GM12873 (cell line): ENCODE data around the gene PTPN5.

ENCODE experiments used
- CTCF ChIP-seq: IDR thresholded peaks from 2 replicates; pipeline ENCODE4 v1.5.1; 2012; ENCODE audit warnings: low read depth, mild to moderate bottlenecking, moderate library complexity, low read length, control low read depth; ENCODE audit not compliant: insufficient read depth; ENCODE audit errors: missing control alignments

PTPN5 gene

DNA sequence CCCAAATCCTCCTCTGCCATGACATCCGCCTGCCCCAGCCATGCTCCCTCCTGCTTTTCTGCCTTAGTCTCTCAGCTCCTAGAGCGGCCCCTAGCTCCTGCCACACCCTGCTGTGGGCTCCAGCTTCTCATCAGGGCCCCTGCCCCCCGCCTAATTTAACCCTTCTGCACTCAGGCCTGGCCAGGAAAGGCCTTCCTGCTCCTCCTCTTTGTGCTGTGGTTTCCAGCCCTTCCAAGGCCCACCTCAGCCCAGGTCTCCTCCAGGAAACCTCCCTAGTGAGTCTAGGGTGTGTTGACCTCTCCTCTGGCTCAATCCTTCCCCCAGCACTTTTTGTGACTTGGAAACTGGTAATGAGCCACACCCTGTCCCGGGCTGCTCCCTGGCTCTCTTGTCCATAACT lies 11.3 kb downstream of the PTPN5 start:
- no peak for TF ChIP-seq CTCF

DNA sequence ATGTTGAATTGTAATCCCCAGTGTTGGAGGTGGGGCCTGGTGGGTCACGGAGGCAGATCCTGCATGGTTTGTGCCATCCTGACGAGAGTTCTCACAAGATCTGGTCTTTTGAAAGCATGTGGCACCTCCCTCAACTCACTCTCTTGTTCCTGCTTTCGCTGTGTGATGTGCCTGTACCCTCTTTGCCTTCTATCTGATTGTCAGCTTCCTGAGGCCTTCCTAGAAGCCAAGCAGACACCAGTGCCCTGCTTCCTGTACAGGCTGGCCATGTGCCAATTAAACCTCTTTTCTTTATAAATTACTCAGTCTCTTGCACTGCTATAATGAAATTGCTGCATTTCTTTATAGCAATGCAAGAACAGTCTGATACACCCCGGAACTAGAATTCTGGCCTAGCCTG lies 13.1 kb downstream of the PTPN5 start:
- no peak for TF ChIP-seq CTCF

GRCh38 chr11:18776324-18776723 lies 15.3 kb downstream of the PTPN5 start:
- no peak for TF ChIP-seq CTCF

GRCh38 chr11:18775492-18776292 lies 15.9 kb downstream of the PTPN5 start:
- peak; percentile 96 for TF ChIP-seq CTCF

- no peak for TF ChIP-seq CTCF
These were observed 16.8 kb downstream of the PTPN5 start for GRCh38 chr11:18774801-18775200.

GRCh38 chr11:18773681-18774080 lies 17.9 kb downstream of the PTPN5 start:
- no peak for TF ChIP-seq CTCF

- TF ChIP-seq CTCF, result no peak
These were observed 18.5 kb downstream of the PTPN5 start for GRCh38 chr11:18773104-18773503.
